WI38 (cell line): Measurements from ENCODE around the gene ALK.

Source experiments
- H3K4me3 ChIP-seq: 2 replicates; pipeline ENCODE4 v1.5.1; 2011; ENCODE audit warnings: low read depth, mild to moderate bottlenecking, control low read depth, low read length
- TF ChIP-seq, protein P1 (sequence below): IDR thresholded peaks from 2 replicates; pipeline ENCODE4 v1.5.1; 2012; ENCODE audit warnings: low read depth, mild to moderate bottlenecking, control low read depth, low read length

Gene ALK

GRCh38 chr2:29694741-29695140, 226.6 kb downstream of the ALK start:
- TF ChIP-seq, protein P1, sequence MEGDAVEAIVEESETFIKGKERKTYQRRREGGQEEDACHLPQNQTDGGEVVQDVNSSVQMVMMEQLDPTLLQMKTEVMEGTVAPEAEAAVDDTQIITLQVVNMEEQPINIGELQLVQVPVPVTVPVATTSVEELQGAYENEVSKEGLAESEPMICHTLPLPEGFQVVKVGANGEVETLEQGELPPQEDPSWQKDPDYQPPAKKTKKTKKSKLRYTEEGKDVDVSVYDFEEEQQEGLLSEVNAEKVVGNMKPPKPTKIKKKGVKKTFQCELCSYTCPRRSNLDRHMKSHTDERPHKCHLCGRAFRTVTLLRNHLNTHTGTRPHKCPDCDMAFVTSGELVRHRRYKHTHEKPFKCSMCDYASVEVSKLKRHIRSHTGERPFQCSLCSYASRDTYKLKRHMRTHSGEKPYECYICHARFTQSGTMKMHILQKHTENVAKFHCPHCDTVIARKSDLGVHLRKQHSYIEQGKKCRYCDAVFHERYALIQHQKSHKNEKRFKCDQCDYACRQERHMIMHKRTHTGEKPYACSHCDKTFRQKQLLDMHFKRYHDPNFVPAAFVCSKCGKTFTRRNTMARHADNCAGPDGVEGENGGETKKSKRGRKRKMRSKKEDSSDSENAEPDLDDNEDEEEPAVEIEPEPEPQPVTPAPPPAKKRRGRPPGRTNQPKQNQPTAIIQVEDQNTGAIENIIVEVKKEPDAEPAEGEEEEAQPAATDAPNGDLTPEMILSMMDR: no peak
- no peak overlapping the region for H3K4me3 ChIP-seq

DNA sequence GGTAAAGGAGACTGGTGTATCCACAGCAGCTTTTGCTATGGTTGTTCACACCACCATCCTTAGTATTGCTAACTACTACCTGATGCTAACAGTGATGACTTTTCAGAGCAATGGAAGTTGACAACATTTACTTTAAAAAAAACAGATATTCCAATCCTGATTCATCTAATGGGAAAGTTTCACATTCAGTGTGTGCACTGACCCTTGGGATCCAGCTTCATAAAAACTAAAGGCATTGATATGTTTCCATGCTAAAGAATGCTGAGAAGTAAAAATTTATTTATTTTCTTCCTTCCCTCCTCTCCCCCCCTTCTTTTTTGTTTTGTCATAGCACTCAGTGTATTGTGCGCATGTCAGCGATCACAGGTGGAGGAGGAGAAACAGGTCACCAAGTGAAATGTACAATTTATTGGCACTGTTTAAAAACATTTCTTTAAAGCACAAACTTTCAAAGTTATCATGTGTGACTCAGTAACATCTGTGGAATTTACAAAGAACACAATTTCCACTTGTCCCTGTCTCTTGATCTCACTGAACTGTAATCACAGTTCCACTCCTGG, 229.9 kb downstream of the ALK start:
- H3K4me3 ChIP-seq: no peak overlapping the region
- TF ChIP-seq, protein P1: no peak

- H3K4me3 ChIP-seq: no peak overlapping the region
- TF ChIP-seq, protein P1: no peak
Measured at GRCh38 chr2:29689666-29690065, 231.7 kb downstream of the ALK start.

DNA sequence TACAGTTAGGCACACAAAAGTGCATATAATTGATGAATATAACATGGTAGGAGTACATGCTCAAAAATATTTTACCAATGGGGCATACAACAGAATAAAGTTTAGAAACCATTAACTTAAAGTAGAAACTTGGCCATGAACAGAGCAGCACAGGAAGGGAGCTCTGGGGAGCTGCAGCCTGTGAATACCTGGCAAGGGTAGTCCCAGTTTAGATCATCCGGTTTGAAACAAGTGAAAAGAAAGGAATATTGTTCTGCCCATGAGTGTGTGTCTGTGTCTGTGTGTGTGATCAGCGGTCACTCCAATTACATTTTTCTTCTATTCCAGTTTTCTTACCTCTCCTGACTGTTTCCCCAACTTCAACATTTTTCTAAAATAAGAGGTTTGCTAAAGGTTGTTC, 233.0 kb downstream of the ALK start:
- H3K4me3 ChIP-seq: no peak overlapping the region
- TF ChIP-seq, protein P1: no peak

GRCh38 chr2:29687121-29687520, 234.3 kb downstream of the ALK start:
- TF ChIP-seq, protein P1: no peak
- H3K4me3 ChIP-seq: no peak overlapping the region

DNA sequence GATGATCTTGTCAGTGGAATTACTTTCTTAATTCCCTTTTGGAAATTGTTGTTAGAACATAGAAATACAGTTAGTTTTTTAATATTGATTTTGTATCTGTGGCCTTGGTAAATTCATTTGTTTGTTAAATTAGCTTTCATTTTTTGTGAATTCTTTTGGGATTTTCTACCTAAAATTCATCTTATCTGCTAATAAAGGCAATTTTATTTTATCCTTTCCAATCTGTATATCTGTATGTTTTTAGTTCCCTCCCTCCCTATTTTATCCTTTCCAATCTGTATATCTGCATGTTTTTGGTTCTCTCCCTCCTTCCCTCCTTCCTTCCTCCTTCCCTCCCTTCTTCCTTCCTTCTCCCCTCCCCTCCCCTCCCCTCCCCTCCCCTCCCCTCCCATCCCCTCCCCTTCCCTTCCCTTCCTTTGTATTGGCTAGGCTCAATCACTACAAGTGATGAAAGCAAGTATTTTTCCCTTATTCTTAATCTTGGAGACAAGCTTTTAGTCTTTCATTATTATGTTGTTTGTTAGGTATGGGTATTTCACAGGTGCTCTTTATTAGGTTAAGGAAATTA, 244.4 kb downstream of the ALK start:
- no peak overlapping the region for H3K4me3 ChIP-seq
- TF ChIP-seq, protein P1: no peak

- H3K4me3 ChIP-seq: no peak overlapping the region
- TF ChIP-seq, protein P1: no peak
Measured at GRCh38 chr2:29664578-29664977, 256.8 kb downstream of the ALK start.
